K562 (cell line): Measurements from ENCODE around the gene ZNF692. TPM values are rescaled to one million over a fixed set of nuclear protein-coding genes. Genes with fewer than 3 reads are reported as not detected.
A peak's percentile ranks its signal among the peaks of the same experiment; 100 is the strongest.

Source experiments
- ATAC-seq: fragments of 200-7000 bp; cut with Tn5 transposase; 3 replicates; pipeline ENCODE4 v1.9.1; 2020; ENCODE audit warnings: moderate library complexity
- BruUV-seq: library from RNA; stranded (reverse); fragments of 400-500 nt; replicated peaks from 2 replicates; lab custom pipeline; 2021; lab: Mats Ljungman, UMichigan
- CTCF ChIA-PET: fragments of 300-600 bp; formaldehyde crosslinking; extraction: SDS; loops from one replicate; lab custom pipeline; 2021; ENCODE audit warnings: low intra/inter-chr PET ratio; lab: Yijun Ruan, JAX
- POLR2A ChIA-PET: fragments of 300-600, 350-650 bp; sonication (Branson Sonifier 250); formaldehyde crosslinking; extraction: SDS; loops from one replicate; lab custom pipeline; 2021; ENCODE audit warnings: antibody characterized with exemption, inconsistent platforms; lab: Yijun Ruan, JAX
- DNase-seq, 4 experiments: peaks; one replicate each; pipeline versions ENCODE4 v3.0.0 to v3.0.0-alpha.2; 2011 to 2018; ENCODE audit warnings: low spot score in 3 of 4, mixed read lengths in 3 of 4; ENCODE audit errors: extremely low read depth in 1 of 4
- FAIRE-seq: peaks from 2 replicates; lab custom pipeline; 2011; peaks lifted over from hg19 to GRCh38; lab: Jason Lieb, UNC
- H2AFZ ChIP-seq: 2 replicates; pipeline ENCODE4 v1.6.0; 2011; ENCODE audit warnings: low read depth, low read length, control low read depth, inconsistent platforms
- H3K27ac ChIP-seq: fragments of 200-600 bp; 3 replicates; pipeline ENCODE4 v1.8.0; 2011; ENCODE audit warnings: low read depth, mild to moderate bottlenecking, control low read depth, inconsistent platforms, low read length, moderate library complexity, mixed read lengths; ENCODE audit errors: extremely low read depth
- H3K27me3 ChIP-seq, 2 experiments: fragments of 300-600 bp in 1 of 2; 2 replicates in 1 of 2; 3 replicates in 1 of 2; pipeline versions ENCODE4 v1.6.0 to v1.8.0; 2011; ENCODE audit warnings: inconsistent platforms in 2 of 2, low read length in 2 of 2, mild to moderate bottlenecking in 1 of 2, mixed read lengths in 1 of 2, moderate library complexity in 1 of 2; ENCODE audit not compliant: control insufficient read depth in 2 of 2, insufficient read depth in 2 of 2
- H3K36me3 ChIP-seq: fragments of 300-600 bp; 3 replicates; pipeline ENCODE4 v1.8.0; 2011; ENCODE audit warnings: mild to moderate bottlenecking, low read length, inconsistent platforms; ENCODE audit not compliant: control insufficient read depth, insufficient read depth
- H3K4me1 ChIP-seq, 2 experiments: fragments of 200-600 bp in 1 of 2; replicated peaks in 1 of 2; 2 replicates in 1 of 2; 3 replicates in 1 of 2; pipeline versions ENCODE4 v1.5.1 to v1.8.0; 2011; ENCODE audit warnings: inconsistent platforms in 2 of 2, low read length in 2 of 2, mild to moderate bottlenecking in 1 of 2, mixed read lengths in 1 of 2, moderate library complexity in 1 of 2; ENCODE audit not compliant: control insufficient read depth in 2 of 2, insufficient read depth in 2 of 2
- H3K4me2 ChIP-seq: 2 replicates; pipeline ENCODE4 v1.6.1; 2011; ENCODE audit warnings: low read length, control low read depth, inconsistent platforms, mixed read lengths; ENCODE audit not compliant: insufficient read depth
- H3K4me3 ChIP-seq: fragments of 200-600 bp; sonication (generic), shearing (Covaris generic); 2 replicates; pipeline ENCODE4 v1.5.1; 2016; ENCODE audit warnings: control low read depth, inconsistent platforms
- H3K79me2 ChIP-seq: fragments of 200-600 bp; 3 replicates; pipeline ENCODE4 v1.8.0; 2011; ENCODE audit warnings: low read length, inconsistent platforms; ENCODE audit not compliant: control insufficient read depth, insufficient read depth
- H3K9ac ChIP-seq, 2 experiments: 2 replicates each; pipeline versions ENCODE4 v1.6.0 to v1.6.1; 2011; ENCODE audit warnings: low read depth in 2 of 2, low read length in 2 of 2, control low read depth in 1 of 2, inconsistent platforms in 1 of 2, mild to moderate bottlenecking in 1 of 2, mixed read lengths in 1 of 2; ENCODE audit not compliant: insufficient read depth in 1 of 2
- H3K9me1 ChIP-seq: one replicate; pipeline ENCODE4 v1.6.0; 2011; ENCODE audit warnings: inconsistent platforms, mild to moderate bottlenecking, low read length, moderate library complexity; ENCODE audit not compliant: control insufficient read depth, insufficient read depth
- H3K9me3 ChIP-seq: replicated peaks from 2 replicates; pipeline ENCODE4 v1.5.1; 2011; ENCODE audit warnings: low read depth, low read length, inconsistent platforms; ENCODE audit not compliant: control insufficient read depth, insufficient read depth
- H4K20me1 ChIP-seq: replicated peaks from 2 replicates; pipeline ENCODE4 v1.6.1; 2011; ENCODE audit warnings: low read length, inconsistent platforms, mixed read lengths; ENCODE audit not compliant: control insufficient read depth, insufficient read depth
- HDAC3 ChIP-seq: fragments of 450-650 bp; IDR thresholded peaks from 2 replicates; pipeline ENCODE4 v1.6.1; 2018; ENCODE audit warnings: borderline replicate concordance, mild to moderate bottlenecking, moderate library complexity; ENCODE audit not compliant: partially characterized antibody
- NONO ChIP-seq, 2 experiments: fragments of 200-400 bp in 1 of 2; fragments of 450-650 bp in 1 of 2; formaldehyde crosslinking in 1 of 2; IDR thresholded peaks; 2 replicates each; pipeline ENCODE4 v1.6.1; 2017; ENCODE audit warnings: low read depth in 2 of 2, mild to moderate bottlenecking in 2 of 2, moderate library complexity in 2 of 2, low read length in 1 of 2
- POLR2AphosphoS2 ChIP-seq: IDR thresholded peaks from 2 replicates; pipeline ENCODE4 v1.6.1; 2012; ENCODE audit warnings: low read length, improper control_type of control experiment
- POLR2AphosphoS5 ChIP-seq: IDR thresholded peaks from 2 replicates; pipeline ENCODE4 v1.6.1; 2011; ENCODE audit warnings: mild to moderate bottlenecking, low read depth, low read length, moderate library complexity; ENCODE audit not compliant: control insufficient read depth, insufficient read depth
- SIRT6 ChIP-seq: IDR thresholded peaks from one replicate; pipeline ENCODE4 v1.6.1; 2012; ENCODE audit warnings: low read depth, mild to moderate bottlenecking, control low read depth, inconsistent platforms, low read length, moderate library complexity
- SUPT5H ChIP-seq: fragments of 450-650 bp; IDR thresholded peaks from 2 replicates; pipeline ENCODE4 v1.6.1; 2016
- WGBS: fragments of 100-300 bp; shearing (Covaris generic); methylation state at CpG from one replicate; pipeline ENCODE4 v1.1.6; 2016; ENCODE audit warnings: low coverage, mixed read lengths; ENCODE audit not compliant: insufficient coverage; ENCODE audit errors: missing lambda C conversion rate; 5-methylcytosine and 5-hydroxymethylcytosine counted together
- in situ Hi-C: fragments of 300-500 bp; cut with MboI; formaldehyde crosslinking; loops from 4 replicates; pipeline ENCODE4 v1.15.0; 2018; ENCODE audit warnings: inconsistent platforms, mixed read lengths
- intact Hi-C: fragments of 100-400 bp; cut with micrococcal nuclease; formaldehyde crosslinking; loops from 2 replicates; pipeline ENCODE4 v1.14.2; 2022
- polyA plus RNA-seq, 8 experiments: library from polyadenylated mRNA; depleted of rRNA in 4 of 8; stranded (reverse) in 5 of 8; unstranded in 3 of 8; fragments of >200 nt; fragmentation: Nextera tagmentation in 2 of 8; fragmentation: Illumina TruSeq in 1 of 8; extraction: Ambion mirVana in 2 of 8; extraction: Trizol in 1 of 8; gene quantifications; 2 replicates each; pipeline versions ENCODE4 v1.2.1 to v1.2.3, GENCODE V29; 2011 to 2014; ENCODE audit warnings: inconsistent platforms in 1 of 8, missing spikeins in 1 of 8
- total RNA-seq, 7 experiments: library from RNA; depleted of rRNA in 6 of 7; stranded (reverse); fragments of >200 nt in 6 of 7; fragmentation: Illumina TruSeq in 2 of 7; extraction: Trizol in 2 of 7; gene quantifications; 2 replicates each; pipeline versions ENCODE4 v1.2.1 to v1.2.3, GENCODE V29; 2011 to 2021; ENCODE audit warnings: low replicate concordance in 1 of 7

The ZNF692 gene
- total and polyA plus RNA-seq, 9 of the 15 experiments (the other 6 are each of a cell fraction or from before 2014, with no cell fraction given), result 8.4 to 143 (median 55.9) TPM

GRCh38 chr1:248850536-248851251, 8.2 kb downstream of the ZNF692 start:
- no peak for TF ChIP-seq HDAC3
- TF ChIP-seq POLR2AphosphoS5, result 0 out of 2 replicates have a peak, but pooled peaks have one; percentile 15
- 0 out of 2 replicates have a peak, but pooled peaks have one; percentile 15 for TF ChIP-seq SUPT5H
- TF ChIP-seq NONO (IDR thresholded peaks at IDR 0.05; ENCODE audit: low read depth in 2 of 2, low read length in 1 of 2), result no peak
- TF ChIP-seq POLR2AphosphoS2, result peak; percentile 9; the same call in 1 of the 2 replicates
- TF ChIP-seq SIRT6, result peak; percentile 36
- TF ChIP-seq, all 486 proteins: peak for 4
- peaks cover 3% of the 10 kb centered on the region for H3K9me1 ChIP-seq
- H4K20me1 ChIP-seq, result peaks cover 4% of the 10 kb centered on the region; the same call in 1 of the 2 replicates
- no peaks in the 10 kb centered on the region for H3K9me3 ChIP-seq
- H3K27me3 ChIP-seq, result no peaks in the 10 kb centered on the region
- ATAC-seq, result peak; percentile 18
- H3K9ac ChIP-seq, result peak overlapping the region in 1 of 2 experiments; percentile 31; a peak in 1 of 4 replicates
- ChIA-PET POLR2A (interaction anchor here (0.8 to 2.5 kb wide), 4 partner anchors 8 to 66 kb away, joined by 3 to 14 read pairs (median 6); partner anchors contain the start of genes ZNF672 and ZNF692), CTCF (no interaction called here)
- no TSS peak for BruUV-seq
- H3K36me3 ChIP-seq, result peaks cover 99% of the 10 kb centered on the region
- H3K4me1 ChIP-seq, result peaks cover 14 to 30% of the 10 kb centered on the region in 2 experiments; a peak in 4 of 5 replicates
- DNase-seq, result no peak
- WGBS, result 82% methylated on average over 10 of the region's 10 CpGs
- intact Hi-C loops, result no loop called here
- in situ Hi-C loops, result no loop called here
- H3K4me2 ChIP-seq, result no peak overlapping the region
- no peak overlapping the region for H3K27ac ChIP-seq
- no peak for FAIRE-seq
- H2AFZ ChIP-seq, result no peak overlapping the region
- no peak overlapping the region for H3K4me3 ChIP-seq
- H3K79me2 ChIP-seq, result peaks cover 29% of the 10 kb centered on the region
